Urinary bladder (tissue), 4 donors: ENCODE measurements around the gene PTGIS. TPM values are rescaled to one million over a fixed set of nuclear protein-coding genes. Genes with fewer than 3 reads are reported as not detected.

Experiments
- DNase-seq: peaks from one replicate; pipeline ENCODE4 v3.0.0-alpha.2; 2015; ENCODE audit errors: extremely low spot score
- H3K27ac ChIP-seq: one replicate; pipeline ENCODE4 v1.5.1; 2013; ENCODE audit warnings: low read depth, mild to moderate bottlenecking, moderate library complexity
- H3K36me3 ChIP-seq: one replicate; pipeline ENCODE4 v1.6.1; 2013; ENCODE audit warnings: mild to moderate bottlenecking, moderate library complexity; ENCODE audit not compliant: insufficient read depth
- H3K4me1 ChIP-seq: one replicate; pipeline ENCODE4 v1.6.1; 2013; ENCODE audit warnings: mild to moderate bottlenecking, moderate library complexity; ENCODE audit not compliant: insufficient read depth
- H3K4me3 ChIP-seq: one replicate; pipeline ENCODE4 v1.5.1; 2013; ENCODE audit warnings: low read depth, low read length
- WGBS: extraction: QIAGEN DNeasy Blood & Tissue Kit; methylation state at CpG from one replicate; pipeline ENCODE4 v1.1.7; 2013; 5-methylcytosine and 5-hydroxymethylcytosine counted together
- polyA plus RNA-seq: library from polyadenylated mRNA; stranded (reverse); fragments of 200-250 nt; gene quantifications from one replicate; pipeline ENCODE4 v1.2.3, GENCODE V29; 2013
- total RNA-seq: library from RNA; depleted of rRNA; stranded (reverse); fragments of >200 nt; gene quantifications from one replicate; pipeline ENCODE4 v1.2.3, GENCODE V29; 2014
- donor health status: healthy with polysubstance abuse.
- donor health status: healthy.

PTGIS gene
- total and polyA plus RNA-seq, 2 donors: 118 to 142 TPM

DNA sequence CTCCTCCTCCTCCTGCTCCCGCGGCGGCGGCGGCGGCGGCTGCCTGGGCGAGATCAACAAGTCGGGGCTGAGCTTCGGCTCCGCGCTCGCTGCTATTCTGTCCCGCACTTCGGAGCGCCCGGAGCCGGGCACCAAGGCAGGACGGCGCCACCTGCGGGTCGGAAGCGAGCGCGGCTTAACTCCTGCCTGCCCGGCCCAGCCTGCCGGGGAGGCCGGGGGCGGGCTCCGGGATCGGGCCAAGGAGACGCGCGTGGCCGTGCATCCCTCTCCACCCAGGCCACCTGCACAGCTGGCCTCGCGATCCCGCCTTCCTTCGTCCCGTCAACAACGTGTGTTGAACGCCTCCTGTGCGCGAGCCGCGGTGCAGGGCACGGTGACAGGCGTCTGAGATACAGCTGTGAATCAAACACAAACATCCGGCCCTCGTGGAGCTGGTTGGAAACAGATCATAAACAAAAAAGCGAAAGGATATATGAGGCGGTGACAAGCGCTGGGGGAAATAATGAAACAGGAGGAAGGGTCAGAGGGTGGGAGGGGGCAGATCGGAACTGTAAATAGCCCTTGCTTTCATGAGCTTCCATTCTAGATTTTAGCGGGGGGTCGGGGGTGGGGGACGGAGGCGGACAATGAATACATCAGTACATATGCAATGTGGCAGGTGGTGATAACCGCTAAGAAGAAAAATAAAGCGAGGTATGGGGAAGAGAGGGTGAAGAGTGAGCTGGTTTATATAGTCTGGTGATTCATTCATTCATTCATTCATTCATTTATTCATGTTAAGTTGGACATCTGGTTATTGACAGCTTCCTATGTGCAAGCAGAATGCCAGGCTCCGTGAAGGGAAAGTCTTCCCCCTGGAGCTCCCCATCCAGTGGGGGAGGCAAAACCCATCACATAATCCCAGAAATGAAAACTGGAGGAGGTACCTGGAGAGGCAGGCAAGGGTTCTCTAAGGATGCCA, 83.5 kb downstream of the PTGIS start:
- H3K36me3 ChIP-seq: no peaks in the 10 kb centered on the region
- no peaks in the 10 kb centered on the region for H3K4me1 ChIP-seq
- H3K27ac ChIP-seq: no peak overlapping the region
- H3K4me3 ChIP-seq: peak overlapping the region; percentile 52
- peak; percentile 29 for DNase-seq
- WGBS: 1% methylated on average over 61 of the region's 61 CpGs

DNA sequence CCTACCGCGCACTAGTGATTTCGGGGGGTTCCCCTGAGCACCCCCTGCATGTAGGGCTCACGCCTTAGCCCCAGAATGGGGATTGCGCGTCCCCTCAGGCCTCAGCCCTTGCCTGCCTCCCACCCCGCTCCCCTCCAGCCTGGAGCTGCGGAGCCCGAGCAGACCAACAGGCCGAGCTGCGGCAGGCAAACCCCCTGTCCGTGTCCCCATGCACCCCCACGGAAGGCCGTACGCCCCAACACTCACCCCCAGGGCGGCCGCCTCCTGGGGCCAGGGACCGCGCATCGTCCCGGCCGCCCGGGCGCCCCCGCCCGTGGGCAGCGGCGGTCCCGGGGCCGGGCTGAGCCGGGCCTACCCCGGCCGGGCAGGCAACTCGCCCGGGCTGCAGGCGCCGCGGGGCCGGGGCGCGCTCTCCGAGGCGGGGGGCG, 84.2 kb downstream of the PTGIS start:
- WGBS: 2% methylated on average over 44 of the region's 44 CpGs

DNA sequence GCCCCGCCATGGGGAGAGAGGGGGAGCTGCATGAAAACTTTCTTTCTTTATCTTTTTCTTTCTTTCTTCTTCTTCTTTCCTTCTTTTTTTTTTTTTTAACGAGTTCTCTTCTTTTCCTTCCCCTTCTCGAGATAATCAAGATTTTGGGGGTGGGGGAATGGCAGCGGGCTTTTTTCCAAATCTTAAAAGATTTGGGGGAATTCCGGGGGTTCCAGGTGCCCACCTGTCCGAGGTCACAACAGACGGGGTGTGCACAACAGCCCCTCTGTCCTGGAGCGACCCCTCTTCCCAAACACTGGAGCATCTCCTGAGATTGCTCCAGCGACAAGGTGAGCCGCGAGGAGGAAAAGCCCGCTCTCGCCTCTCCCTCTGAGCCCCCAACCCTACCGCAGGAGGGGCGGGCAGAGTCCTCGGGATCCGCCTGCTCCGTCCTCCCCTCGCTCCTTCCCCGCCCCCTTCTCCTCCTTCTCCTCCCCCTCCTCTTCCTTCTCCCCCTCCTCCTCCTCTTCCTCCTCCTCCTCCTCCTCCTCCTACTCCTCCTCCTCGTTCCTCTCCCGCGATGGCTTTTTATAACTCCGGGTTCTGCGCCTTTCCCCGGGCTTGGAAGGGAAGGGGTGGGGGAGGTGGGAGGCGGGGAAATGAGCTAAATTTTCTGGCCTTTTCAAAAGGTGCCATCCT, 84.8 kb downstream of the PTGIS start:
- Histone ChIP-seq H3K4me1 (no peaks in the 10 kb centered on the region), H3K27ac (no peak overlapping the region), H3K4me3 (peak overlapping the region; percentile 52), H3K36me3 (no peaks in the 10 kb centered on the region)
- no peak for DNase-seq
- WGBS: 2% methylated on average over 25 of the region's 27 CpGs

More for the DNA sequence above, 84.2 kb downstream of the PTGIS start:
- H3K4me1 ChIP-seq: no peaks in the 10 kb centered on the region
- H3K36me3 ChIP-seq: no peaks in the 10 kb centered on the region
- DNase-seq: no peak
- peak overlapping the region; percentile 52 for H3K4me3 ChIP-seq
- H3K27ac ChIP-seq: no peak overlapping the region

DNA sequence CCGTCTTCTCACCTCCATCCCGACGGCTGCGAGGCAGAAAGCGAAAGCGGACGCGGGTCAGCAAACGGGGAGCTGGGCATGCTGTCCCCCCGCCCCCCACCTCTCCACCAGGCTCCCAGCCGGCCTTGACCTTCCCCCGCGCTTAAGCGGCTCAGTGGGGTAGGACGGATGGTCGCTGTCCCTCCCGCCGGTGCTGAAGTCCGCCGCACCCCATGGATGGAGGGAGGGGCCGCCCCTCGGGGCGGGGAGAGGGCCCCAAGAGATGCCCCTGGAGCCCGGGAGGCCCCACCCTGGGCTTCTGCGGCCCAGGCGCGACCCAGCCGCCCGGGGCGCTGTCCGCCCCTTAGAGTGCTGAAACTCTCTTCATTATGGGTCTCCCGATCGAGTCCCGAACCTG, 85.3 kb downstream of the PTGIS start, which contains the start of gene KCNB1:
Gene KCNB1 (minus strand): TSS at position 48 of the 397 bp plus-strand sequence. CDS start 188 bp downstream, outside the sequence.
- 2% methylated on average over 34 of the region's 34 CpGs for WGBS
- H3K4me1 ChIP-seq: no peaks in the 10 kb centered on the region
- H3K4me3 ChIP-seq: peak within 1 kb of the TSS; percentile 52
- H3K36me3 ChIP-seq: no peaks in the 10 kb centered on the region
- DNase-seq: peak; percentile 23
- H3K27ac ChIP-seq: no peak within 1 kb of the TSS

DNA sequence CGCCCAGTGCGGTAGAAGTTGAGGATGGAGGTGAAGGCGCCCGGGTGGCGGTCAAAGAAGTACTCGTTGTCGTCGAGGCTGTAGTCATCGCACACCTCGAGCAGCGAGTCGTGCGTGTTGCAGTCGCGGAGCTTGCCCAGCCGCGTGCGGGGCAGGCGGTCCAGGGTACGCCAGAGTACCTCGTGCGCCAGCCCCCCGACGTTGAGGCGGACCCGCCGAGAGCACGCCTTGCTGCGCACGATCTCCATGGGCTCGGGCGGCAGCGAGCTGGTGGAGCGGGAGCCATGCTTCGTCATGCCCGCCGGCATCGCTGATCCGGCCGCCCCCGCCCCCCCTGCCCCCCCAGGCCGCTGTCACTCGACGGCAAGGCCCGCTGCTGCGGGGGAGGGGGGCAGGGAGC, 85.8 kb downstream of the PTGIS start:
- WGBS: 55% methylated on average over 46 of the region's 46 CpGs
- H3K36me3 ChIP-seq: no peaks in the 10 kb centered on the region
- no peaks in the 10 kb centered on the region for H3K4me1 ChIP-seq
- no peak for DNase-seq
- no peak overlapping the region for H3K4me3 ChIP-seq
- no peak overlapping the region for H3K27ac ChIP-seq

DNA sequence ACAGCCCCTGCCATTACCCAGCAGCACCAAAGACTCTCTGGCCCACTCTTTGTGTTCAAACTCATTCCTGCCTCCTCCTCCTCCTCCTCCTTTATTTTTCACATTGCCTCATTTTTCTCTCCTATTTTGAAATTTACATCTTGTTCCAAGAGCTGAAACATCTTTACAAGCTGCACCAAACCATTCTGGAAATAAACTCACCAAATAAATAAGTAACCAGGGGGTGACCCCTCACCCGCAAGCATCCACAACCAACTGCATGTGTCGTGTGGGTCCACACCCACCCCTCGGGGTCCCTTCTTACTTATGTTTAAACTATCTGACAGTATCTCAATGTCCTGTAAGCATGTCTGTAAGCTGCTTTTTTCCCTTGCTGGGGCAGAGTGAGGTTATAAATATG, 86.8 kb downstream of the PTGIS start:
- Histone ChIP-seq H3K36me3 (no peaks in the 10 kb centered on the region), H3K4me3 (no peak overlapping the region), H3K4me1 (no peaks in the 10 kb centered on the region), H3K27ac (no peak overlapping the region)
- 74% methylated on average over 3 of the region's 3 CpGs for WGBS
- DNase-seq: no peak

DNA sequence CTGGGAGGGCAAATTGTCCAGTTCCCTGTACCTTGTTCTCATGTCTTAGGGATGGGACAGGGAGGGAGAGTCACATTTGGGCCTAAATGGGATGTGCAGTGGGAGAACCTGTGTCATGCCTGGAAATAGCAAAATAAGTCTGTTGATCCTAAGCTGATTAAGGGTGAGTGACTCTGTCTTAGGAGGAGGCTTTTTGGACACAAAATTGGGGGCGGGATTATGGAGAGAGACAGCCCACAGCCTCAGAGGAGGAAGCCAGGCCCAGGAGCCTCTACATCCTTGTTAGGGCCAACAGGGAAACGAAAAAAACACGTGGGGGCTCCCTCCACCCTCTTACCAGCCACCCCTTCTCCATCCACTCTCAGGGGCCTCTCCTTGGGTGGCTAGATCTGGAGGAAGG, 87.7 kb downstream of the PTGIS start:
- no peak for DNase-seq
- no peaks in the 10 kb centered on the region for H3K36me3 ChIP-seq
- H3K27ac ChIP-seq: no peak overlapping the region
- H3K4me3 ChIP-seq: no peak overlapping the region
- WGBS: 58% methylated on average over 3 of the region's 3 CpGs
- no peaks in the 10 kb centered on the region for H3K4me1 ChIP-seq

DNA sequence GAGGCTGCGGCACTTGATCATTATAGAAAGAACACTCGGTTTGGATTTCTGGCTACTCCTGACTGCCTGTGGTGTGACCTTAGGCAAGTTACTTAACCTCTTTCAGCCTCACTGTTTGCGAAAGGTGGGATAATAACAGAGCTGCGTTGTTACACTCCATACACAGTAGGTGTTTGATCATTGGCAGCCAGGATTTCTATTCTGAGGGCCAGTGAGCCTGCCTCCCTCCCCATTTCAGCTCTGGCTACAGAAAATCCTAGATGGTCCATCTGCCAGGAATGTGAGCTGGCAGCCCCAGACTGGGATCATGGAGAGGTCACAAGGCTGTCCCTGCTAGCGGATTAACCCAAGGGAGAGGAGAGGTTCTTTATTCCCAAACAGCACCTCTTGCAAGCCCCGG, 88.2 kb downstream of the PTGIS start:
- no peaks in the 10 kb centered on the region for H3K4me1 ChIP-seq
- DNase-seq: no peak
- no peak overlapping the region for H3K4me3 ChIP-seq
- H3K27ac ChIP-seq: no peak overlapping the region
- WGBS: 51% methylated on average over 6 of the region's 6 CpGs
- H3K36me3 ChIP-seq: no peaks in the 10 kb centered on the region

DNA sequence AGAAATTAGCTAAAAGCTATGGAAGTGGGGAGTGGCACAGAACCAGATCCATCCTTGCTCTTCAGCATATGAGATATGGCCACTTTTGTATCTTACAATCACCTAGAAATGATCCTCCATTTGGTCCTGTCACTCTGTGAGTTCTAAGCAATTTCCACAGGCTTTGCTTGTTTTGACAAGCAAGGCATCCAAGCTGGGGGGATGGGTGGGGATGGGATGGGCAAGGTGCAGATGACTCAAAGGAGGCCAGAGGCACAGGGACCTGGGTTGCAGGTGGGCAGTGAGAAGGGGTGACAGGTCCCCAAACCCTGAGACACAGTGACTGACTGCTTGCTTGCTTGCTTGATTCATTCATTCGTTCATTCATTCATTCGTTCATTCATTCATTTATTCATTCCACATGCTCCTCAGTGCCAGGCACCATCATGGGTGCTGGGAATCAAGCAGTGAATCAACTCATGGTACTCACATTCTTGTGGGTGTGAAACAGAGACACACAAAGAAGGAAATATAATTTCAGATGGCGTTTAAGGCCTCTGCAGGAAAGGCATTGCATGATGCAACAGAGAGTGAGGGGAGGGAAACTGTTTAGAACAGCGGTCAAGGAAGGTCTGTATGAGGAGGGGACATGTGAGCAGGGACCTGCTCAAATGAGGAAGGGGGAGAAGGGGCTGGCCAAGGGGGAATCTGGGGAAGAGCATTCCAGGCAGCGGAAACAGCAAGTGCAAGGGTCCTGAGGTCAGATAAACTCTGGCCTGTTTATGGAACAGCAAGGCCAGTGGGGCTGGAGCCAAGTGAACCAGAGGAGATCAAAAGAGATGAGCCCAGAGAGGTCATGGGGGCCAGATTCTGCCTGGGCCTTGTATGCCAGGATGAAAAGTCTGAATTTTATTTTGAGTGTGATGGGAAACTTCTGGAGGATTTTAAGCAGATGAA, 88.9 kb downstream of the PTGIS start:
- DNase-seq: no peak
- Histone ChIP-seq H3K36me3 (no peaks in the 10 kb centered on the region), H3K27ac (no peak overlapping the region), H3K4me1 (no peaks in the 10 kb centered on the region), H3K4me3 (no peak overlapping the region)
- WGBS: 83% methylated on average over 5 of the region's 5 CpGs

DNA sequence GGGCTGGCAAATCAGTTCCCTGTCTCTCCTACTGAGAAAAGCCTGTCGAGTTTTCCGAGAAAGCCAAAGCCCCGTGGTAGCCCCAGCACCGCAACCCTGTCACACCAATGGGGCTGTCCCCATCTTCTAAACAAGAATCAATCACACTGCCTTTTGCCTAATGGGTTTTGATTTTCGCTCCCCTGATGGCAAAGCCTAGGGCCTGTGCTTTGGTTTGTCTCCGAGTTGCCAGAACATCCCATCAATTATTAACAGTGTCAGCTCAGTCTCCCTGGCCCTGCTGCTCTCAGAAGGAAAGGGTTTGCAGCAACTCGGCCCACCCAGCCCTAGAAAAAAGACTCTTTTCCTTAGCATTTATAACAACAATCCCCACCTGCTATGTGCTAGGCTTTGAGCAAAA, 89.7 kb downstream of the PTGIS start:
- no peaks in the 10 kb centered on the region for H3K4me1 ChIP-seq
- no peak overlapping the region for H3K4me3 ChIP-seq
- DNase-seq: no peak
- H3K27ac ChIP-seq: no peak overlapping the region
- WGBS: 76% methylated on average over 7 of the region's 7 CpGs
- no peaks in the 10 kb centered on the region for H3K36me3 ChIP-seq

DNA sequence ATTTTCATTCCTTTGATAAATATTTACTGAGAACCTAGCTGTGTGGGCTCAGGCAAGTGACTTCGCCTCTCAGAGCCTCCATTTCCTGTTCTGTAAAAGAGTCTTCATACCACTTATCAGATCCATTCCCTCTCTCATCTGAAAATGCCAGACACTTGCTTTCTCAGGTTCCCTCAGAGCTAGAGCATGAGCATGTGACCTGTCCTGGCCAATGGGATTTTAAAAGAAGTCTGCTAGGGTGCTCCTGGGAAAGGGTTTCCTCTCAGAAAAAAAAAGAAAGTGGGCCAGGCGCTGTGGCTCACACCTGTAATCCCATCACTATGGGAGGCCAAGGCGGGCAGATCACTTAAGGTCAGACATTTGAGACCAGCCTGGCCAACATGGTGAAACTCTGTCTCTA, 90.7 kb downstream of the PTGIS start:
- DNase-seq: no peak
- Histone ChIP-seq H3K4me1 (no peaks in the 10 kb centered on the region), H3K36me3 (no peaks in the 10 kb centered on the region), H3K4me3 (no peak overlapping the region), H3K27ac (no peak overlapping the region)
- WGBS: 76% methylated on average over 3 of the region's 3 CpGs

DNA sequence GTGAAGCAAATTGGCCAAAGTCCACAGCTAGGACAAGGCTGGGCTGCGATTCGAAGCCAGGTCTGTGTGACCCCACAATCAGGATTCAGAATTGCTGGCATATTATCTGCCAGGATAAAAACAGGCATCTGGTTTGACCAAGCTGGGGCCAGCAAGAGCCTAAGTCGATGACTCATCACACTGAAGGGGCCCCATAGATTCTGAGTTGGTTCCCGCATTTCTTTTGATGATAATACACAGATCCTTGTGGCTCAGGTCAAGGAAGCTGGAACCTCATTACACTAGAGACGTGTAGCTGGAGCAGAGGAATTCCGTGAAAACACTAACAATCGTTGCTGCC, 92.0 kb downstream of the PTGIS start:
- Histone ChIP-seq H3K4me3 (no peak overlapping the region), H3K27ac (no peak overlapping the region), H3K36me3 (no peaks in the 10 kb centered on the region), H3K4me1 (no peaks in the 10 kb centered on the region)
- no peak for DNase-seq
- 57% methylated on average over 7 of the region's 7 CpGs for WGBS

DNA sequence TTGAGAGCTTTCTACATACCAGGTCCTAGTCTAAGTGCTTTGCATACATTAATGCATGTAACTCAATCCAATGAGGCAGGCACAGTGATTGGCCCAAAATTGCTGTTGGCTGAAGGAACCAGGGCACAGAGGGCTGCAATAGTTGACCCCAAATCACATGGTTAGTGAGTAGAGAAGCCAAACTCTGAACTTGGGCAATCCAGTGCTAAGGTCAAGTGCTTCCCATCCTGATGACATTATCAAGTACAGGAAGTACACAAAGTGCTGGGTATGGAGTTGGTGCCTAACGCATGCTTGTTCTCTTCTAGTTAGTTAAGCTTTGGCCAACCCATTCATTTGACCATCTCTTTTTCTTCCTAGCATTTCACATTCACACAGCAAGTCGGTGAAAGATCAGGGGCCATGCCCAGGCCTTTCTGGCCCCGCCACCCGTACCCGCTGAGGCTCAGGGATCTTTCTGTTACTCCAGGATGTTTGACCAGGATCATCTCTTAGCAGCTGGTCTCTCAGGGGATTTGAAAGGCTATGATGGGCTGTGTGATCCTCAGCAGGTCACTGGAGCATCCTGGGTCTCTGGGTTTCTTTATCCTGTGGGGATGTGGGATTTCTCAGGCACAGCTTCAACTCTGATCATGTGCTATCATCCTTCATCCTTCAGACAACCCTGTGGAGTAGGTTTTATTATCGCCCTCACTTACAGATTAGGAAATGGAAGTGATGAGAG, 92.5 kb downstream of the PTGIS start:
- Histone ChIP-seq H3K4me1 (no peaks in the 10 kb centered on the region), H3K36me3 (no peaks in the 10 kb centered on the region), H3K4me3 (no peak overlapping the region), H3K27ac (no peak overlapping the region)
- no peak for DNase-seq
- 89% methylated on average over 6 of the region's 6 CpGs for WGBS
